Tibial nerve (tissue), 4 donors: ENCODE results near the gene DPY19L1.
"Not testable (repeated sequence)": the region's sequence is repeated elsewhere in the genome, so short reads cannot be mapped to it uniquely, and the experiment has no call there.

Experiments used
- EP300 ChIP-seq, 2 donors: sonication (generic); formaldehyde crosslinking; IDR thresholded peaks; one replicate each; pipeline ENCODE4 v1.6.1; 2017; ENCODE audit warnings: antibody characterized with exemption in 2 of 2, mild to moderate bottlenecking in 1 of 2
- POLR2A ChIP-seq, 2 donors: fragments of 450-650 bp; IDR thresholded peaks; one replicate each; pipeline ENCODE4 v1.6.1; 2017; ENCODE audit warnings: antibody characterized with exemption in 2 of 2, mild to moderate bottlenecking in 2 of 2, moderate library complexity in 2 of 2
- TF ChIP-seq, protein P1 (sequence below), 5 experiments: fragments of 200-600 bp in 3 of 5; fragments of 450-650 bp in 2 of 5; sonication (generic) in 3 of 5; IDR thresholded peaks; one replicate each; pipeline ENCODE4 v1.5.1; 2016 to 2019; ENCODE audit warnings: antibody characterized with exemption in 5 of 5, mild to moderate bottlenecking in 3 of 5, moderate library complexity in 2 of 5

DNA sequence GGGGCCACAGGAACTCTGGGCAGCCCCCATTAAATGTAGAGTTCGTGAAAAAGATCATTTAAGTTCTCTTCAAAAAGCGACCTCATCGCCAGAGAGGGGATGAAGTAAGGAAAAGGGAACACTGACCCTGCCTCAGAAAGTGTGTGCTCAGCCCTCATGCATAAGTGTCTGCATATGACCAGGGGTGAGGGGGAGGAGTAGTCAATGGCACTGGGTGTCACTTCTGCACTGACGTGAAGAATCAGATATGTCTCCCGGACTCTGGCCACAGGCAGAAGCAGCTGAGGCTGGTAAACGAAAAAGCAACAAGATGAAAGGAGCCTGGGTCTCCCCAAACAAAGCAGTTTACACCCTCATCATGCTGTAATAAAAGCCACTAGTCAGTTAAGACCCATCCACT is 39.0 kb downstream of the DPY19L1 start:
- not testable (repeated sequence) for TF ChIP-seq POLR2A, EP300 (IDR thresholded peaks at IDR 0.05)
- TF ChIP-seq, protein P1, sequence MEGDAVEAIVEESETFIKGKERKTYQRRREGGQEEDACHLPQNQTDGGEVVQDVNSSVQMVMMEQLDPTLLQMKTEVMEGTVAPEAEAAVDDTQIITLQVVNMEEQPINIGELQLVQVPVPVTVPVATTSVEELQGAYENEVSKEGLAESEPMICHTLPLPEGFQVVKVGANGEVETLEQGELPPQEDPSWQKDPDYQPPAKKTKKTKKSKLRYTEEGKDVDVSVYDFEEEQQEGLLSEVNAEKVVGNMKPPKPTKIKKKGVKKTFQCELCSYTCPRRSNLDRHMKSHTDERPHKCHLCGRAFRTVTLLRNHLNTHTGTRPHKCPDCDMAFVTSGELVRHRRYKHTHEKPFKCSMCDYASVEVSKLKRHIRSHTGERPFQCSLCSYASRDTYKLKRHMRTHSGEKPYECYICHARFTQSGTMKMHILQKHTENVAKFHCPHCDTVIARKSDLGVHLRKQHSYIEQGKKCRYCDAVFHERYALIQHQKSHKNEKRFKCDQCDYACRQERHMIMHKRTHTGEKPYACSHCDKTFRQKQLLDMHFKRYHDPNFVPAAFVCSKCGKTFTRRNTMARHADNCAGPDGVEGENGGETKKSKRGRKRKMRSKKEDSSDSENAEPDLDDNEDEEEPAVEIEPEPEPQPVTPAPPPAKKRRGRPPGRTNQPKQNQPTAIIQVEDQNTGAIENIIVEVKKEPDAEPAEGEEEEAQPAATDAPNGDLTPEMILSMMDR (IDR thresholded peaks at IDR 0.05): not testable (repeated sequence)
